IMR-90 (cell line): Measurements from ENCODE around the gene MT1E. TPM values are rescaled to one million over a fixed set of nuclear protein-coding genes. Genes with fewer than 3 reads are reported as not detected.

Experiments
- CTCF ChIP-seq: conservative IDR thresholded peaks from 2 replicates; pipeline ENCODE4 v1.5.1; 2012; ENCODE audit warnings: mild to moderate bottlenecking, low read depth, low read length, improper control_type of control experiment
- polyA plus RNA-seq, 3 experiments: library from polyadenylated mRNA; depleted of rRNA; stranded (reverse); fragments of >200 nt; gene quantifications; 2 replicates each; pipeline ENCODE4 v1.2.3, GENCODE V29; 2012; ENCODE audit warnings: low replicate concordance in 1 of 3
- total RNA-seq: library from RNA; depleted of rRNA; stranded (reverse); fragments of >200 nt; gene quantifications from 2 replicates; pipeline ENCODE4 v1.2.3, GENCODE V29; 2012

The MT1E gene
- total and polyA plus RNA-seq, 2 of the 4 experiments (the other 2 are of a cell fraction): 137 to 821 TPM

DNA sequence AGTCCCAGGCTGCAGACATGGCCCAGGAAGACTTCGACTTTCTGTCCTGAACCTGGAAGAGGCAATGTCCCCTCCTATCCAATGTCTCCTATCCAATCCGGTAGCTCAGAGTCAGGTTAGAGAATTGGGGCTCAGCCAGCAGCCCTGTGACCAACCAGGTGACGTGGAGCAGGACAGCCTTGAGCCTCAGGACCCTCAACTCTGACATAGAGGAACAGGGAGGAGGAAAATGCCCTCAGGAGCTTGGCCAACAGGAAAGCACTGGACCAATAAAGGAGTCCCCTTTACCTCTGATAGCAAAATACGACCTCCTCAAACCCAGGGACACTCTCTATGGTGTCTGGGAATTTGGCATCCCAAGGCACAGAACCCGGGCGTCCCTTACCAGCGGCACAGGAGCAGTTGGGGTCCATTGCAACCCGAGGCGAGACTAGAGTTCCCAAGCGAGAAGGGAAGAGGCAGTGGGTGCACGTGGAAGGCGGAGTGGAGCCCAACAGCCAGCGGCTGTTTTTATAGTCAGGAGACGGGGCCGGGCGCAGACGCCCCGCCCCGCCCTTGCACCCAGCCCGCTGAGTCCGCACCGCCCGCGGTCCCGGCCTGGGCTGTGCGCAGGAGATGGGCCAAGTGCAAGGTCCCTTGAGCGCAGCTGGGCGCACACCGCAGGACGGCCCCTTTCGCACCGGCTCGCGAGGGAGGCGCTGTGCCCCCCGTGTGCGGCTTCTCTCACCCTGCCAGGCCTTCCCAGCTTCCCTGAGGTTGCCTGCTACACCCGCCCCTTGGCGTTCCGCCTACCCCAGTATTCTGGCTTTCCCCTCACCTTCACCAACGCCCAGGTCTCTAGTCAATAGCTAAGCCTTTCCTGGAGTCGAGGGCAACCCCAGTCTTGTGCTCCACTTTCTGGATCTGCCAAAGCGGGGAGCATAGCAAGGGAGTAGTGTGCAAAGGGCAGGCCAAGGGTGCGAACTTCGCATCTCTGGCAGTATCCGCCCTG lies 42.3 kb downstream of the MT1E start, which contains the start of gene MT1G (continued):
- TF ChIP-seq CTCF: no peak
